Measurements from ENCODE around the gene MED16.
A peak's percentile ranks its signal among the peaks of the same experiment; 100 is the strongest.

The MED16 gene

GRCh38 chr19:876089-876488, 16.9 kb downstream of the MED16 start:
- FAIRE-seq (no peak), DNase-seq (ENCODE audit: insufficient read length, low spot score) (no peak)
- TF ChIP-seq POU2F2 (IDR thresholded peaks at IDR 0.05; ENCODE audit: low read depth, low read length) (no peak), POLR2A (IDR thresholded peaks at IDR 0.05; ENCODE audit: low read depth, low read length) (no peak), PAX5 (IDR thresholded peaks at IDR 0.05; ENCODE audit: insufficient read depth, low read length, severe bottlenecking) (no peak), SPI1 (IDR thresholded peaks at IDR 0.05; ENCODE audit: low read depth, low read length) (no peak), POLR2AphosphoS5 (IDR thresholded peaks at IDR 0.05; ENCODE audit: low read depth, low read length) (no peak), TAF1 (IDR thresholded peaks at IDR 0.05; ENCODE audit: low read depth, low read length) (no peak)

GRCh38 chr19:875265-875879, 17.6 kb downstream of the MED16 start:
- DNase-seq (ENCODE audit: insufficient read length, low spot score) (no peak), FAIRE-seq (no peak)
- TF ChIP-seq TAF1 (IDR thresholded peaks at IDR 0.05; ENCODE audit: low read depth, low read length) = no peak
- TF ChIP-seq POLR2AphosphoS5 (IDR thresholded peaks at IDR 0.05; ENCODE audit: low read depth, low read length) = no peak
- TF ChIP-seq PAX5 (IDR thresholded peaks at IDR 0.05; ENCODE audit: insufficient read depth, low read length, severe bottlenecking) = no peak
- TF ChIP-seq POLR2A (IDR thresholded peaks at IDR 0.05; ENCODE audit: low read depth, low read length) = no peak

GRCh38 chr19:873561-874041, 19.4 kb downstream of the MED16 start:
- DNase-seq (ENCODE audit: insufficient read length, low spot score) (no peak), FAIRE-seq (peak; percentile 13)
- TF ChIP-seq POLR2A (IDR thresholded peaks at IDR 0.05; ENCODE audit: low read depth, low read length) = no peak
- TF ChIP-seq POU2F2 (IDR thresholded peaks at IDR 0.05; ENCODE audit: low read depth, low read length) = no peak
- no peak for TF ChIP-seq PAX5 (IDR thresholded peaks at IDR 0.05; ENCODE audit: insufficient read depth, low read length, severe bottlenecking)
- no peak for TF ChIP-seq POLR2AphosphoS5 (IDR thresholded peaks at IDR 0.05; ENCODE audit: low read depth, low read length)
- no peak for TF ChIP-seq SPI1 (IDR thresholded peaks at IDR 0.05; ENCODE audit: low read depth, low read length)
- no peak for TF ChIP-seq TAF1 (IDR thresholded peaks at IDR 0.05; ENCODE audit: low read depth, low read length)

- DNase-seq (ENCODE audit: insufficient read length, low spot score) (peak; percentile 86), FAIRE-seq (peak; percentile 41)
- TF ChIP-seq POLR2A (IDR thresholded peaks at IDR 0.05; ENCODE audit: low read depth, low read length) (no peak), PAX5 (IDR thresholded peaks at IDR 0.05; ENCODE audit: insufficient read depth, low read length, severe bottlenecking) (no peak), SPI1 (IDR thresholded peaks at IDR 0.05; ENCODE audit: low read depth, low read length) (no peak), POU2F2 (IDR thresholded peaks at IDR 0.05; ENCODE audit: low read depth, low read length) (no peak), TAF1 (IDR thresholded peaks at IDR 0.05; ENCODE audit: low read depth, low read length) (no peak), POLR2AphosphoS5 (IDR thresholded peaks at IDR 0.05; ENCODE audit: low read depth, low read length) (no peak)
Observed at GRCh38 chr19:873084-873483, 19.9 kb downstream of the MED16 start.

GRCh38 chr19:872266-872951, 20.6 kb downstream of the MED16 start:
- FAIRE-seq (peak; percentile 69), DNase-seq (ENCODE audit: insufficient read length, low spot score) (peak; percentile 96)
- TF ChIP-seq POLR2A (IDR thresholded peaks at IDR 0.05; ENCODE audit: low read depth, low read length) (no peak), TAF1 (IDR thresholded peaks at IDR 0.05; ENCODE audit: low read depth, low read length) (no peak), PAX5 (IDR thresholded peaks at IDR 0.05; ENCODE audit: insufficient read depth, low read length, severe bottlenecking) (no peak), POLR2AphosphoS5 (IDR thresholded peaks at IDR 0.05; ENCODE audit: low read depth, low read length) (no peak), POU2F2 (IDR thresholded peaks at IDR 0.05; ENCODE audit: low read depth, low read length) (no peak), SPI1 (IDR thresholded peaks at IDR 0.05; ENCODE audit: low read depth, low read length) (no peak)

- DNase-seq (ENCODE audit: insufficient read length, low spot score) (no peak), FAIRE-seq (no peak)
- TF ChIP-seq POLR2A (IDR thresholded peaks at IDR 0.05; ENCODE audit: low read depth, low read length) (no peak), POLR2AphosphoS5 (IDR thresholded peaks at IDR 0.05; ENCODE audit: low read depth, low read length) (no peak)
Observed at GRCh38 chr19:871446-872265, 21.3 kb downstream of the MED16 start.

- no peak for FAIRE-seq
- no peak for DNase-seq (ENCODE audit: insufficient read length, low spot score)
- TF ChIP-seq POLR2A (IDR thresholded peaks at IDR 0.05; ENCODE audit: low read depth, low read length) (no peak), POU2F2 (IDR thresholded peaks at IDR 0.05; ENCODE audit: low read depth, low read length) (no peak), POLR2AphosphoS5 (IDR thresholded peaks at IDR 0.05; ENCODE audit: low read depth, low read length) (no peak), SPI1 (IDR thresholded peaks at IDR 0.05; ENCODE audit: low read depth, low read length) (no peak), PAX5 (IDR thresholded peaks at IDR 0.05; ENCODE audit: insufficient read depth, low read length, severe bottlenecking) (no peak), TAF1 (IDR thresholded peaks at IDR 0.05; ENCODE audit: low read depth, low read length) (no peak)
Observed at GRCh38 chr19:870963-871401, 22.0 kb downstream of the MED16 start.

GRCh38 chr19:870314-870713, 22.7 kb downstream of the MED16 start:
- FAIRE-seq = no peak

More at GRCh38 chr19:870314-870713, 22.7 kb downstream of the MED16 start:
- DNase-seq (ENCODE audit: insufficient read length, low spot score) = no peak
- no peak for TF ChIP-seq POU2F2 (IDR thresholded peaks at IDR 0.05; ENCODE audit: low read depth, low read length)
- no peak for TF ChIP-seq SPI1 (IDR thresholded peaks at IDR 0.05; ENCODE audit: low read depth, low read length)
- no peak for TF ChIP-seq TAF1 (IDR thresholded peaks at IDR 0.05; ENCODE audit: low read depth, low read length)
- TF ChIP-seq POLR2AphosphoS5 (IDR thresholded peaks at IDR 0.05; ENCODE audit: low read depth, low read length) = no peak
- no peak for TF ChIP-seq PAX5 (IDR thresholded peaks at IDR 0.05; ENCODE audit: insufficient read depth, low read length, severe bottlenecking)
- no peak for TF ChIP-seq POLR2A (IDR thresholded peaks at IDR 0.05; ENCODE audit: low read depth, low read length)

Measured in GM12891 (cell line).